DND-41 (cell line): ENCODE data around the gene SH3RF3.

Experiments used
- EZH2 ChIP-seq: IDR thresholded peaks from 3 replicates; pipeline ENCODE4 v1.6.1; 2012; ENCODE audit warnings: borderline replicate concordance, low read depth, mild to moderate bottlenecking, moderate library complexity, low read length, inconsistent platforms; ENCODE audit not compliant: severe bottlenecking
- TF ChIP-seq, protein P1 (sequence below): IDR thresholded peaks from 2 replicates; pipeline ENCODE4 v1.5.1; 2012; ENCODE audit warnings: borderline replicate concordance, low read length, moderate library complexity, mild to moderate bottlenecking; ENCODE audit not compliant: poor library complexity, severe bottlenecking; ENCODE audit errors: extremely low read depth

DNA sequence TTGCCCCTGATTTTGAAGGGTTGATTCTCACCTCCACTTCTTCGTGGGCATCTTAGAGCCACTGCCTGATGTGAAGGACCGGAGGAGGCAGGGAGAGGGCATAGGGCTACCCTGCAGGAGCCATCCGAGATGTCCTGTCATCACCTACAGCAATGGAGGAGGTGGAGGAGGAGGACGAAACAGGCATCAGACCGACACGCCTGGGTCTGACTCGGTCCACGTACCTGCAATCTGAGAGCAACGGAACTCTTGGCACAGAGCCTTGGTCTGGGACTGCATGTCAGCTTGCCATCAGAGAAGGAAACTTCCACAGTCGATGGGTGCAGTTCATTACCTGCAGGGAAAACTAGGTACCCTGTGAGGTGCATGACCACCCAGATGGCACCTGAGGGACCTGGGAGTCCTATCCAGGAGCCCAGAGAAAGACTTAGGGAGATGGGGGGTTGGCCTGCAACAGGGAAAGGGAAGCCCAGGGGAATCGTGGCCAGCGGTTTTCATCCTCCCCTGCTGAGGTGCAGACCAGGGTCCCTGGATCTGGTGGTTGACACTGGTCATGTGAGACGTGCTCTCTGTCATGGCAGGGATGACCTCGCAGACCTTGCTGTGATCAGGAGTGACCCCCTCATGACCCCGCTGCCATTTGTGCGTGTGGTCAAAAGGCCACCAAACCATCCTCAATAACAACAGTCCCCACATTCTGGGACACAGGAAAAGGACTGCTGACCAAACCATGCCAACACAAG is 293.9 kb downstream of the SH3RF3 start:
- TF ChIP-seq, protein P1, sequence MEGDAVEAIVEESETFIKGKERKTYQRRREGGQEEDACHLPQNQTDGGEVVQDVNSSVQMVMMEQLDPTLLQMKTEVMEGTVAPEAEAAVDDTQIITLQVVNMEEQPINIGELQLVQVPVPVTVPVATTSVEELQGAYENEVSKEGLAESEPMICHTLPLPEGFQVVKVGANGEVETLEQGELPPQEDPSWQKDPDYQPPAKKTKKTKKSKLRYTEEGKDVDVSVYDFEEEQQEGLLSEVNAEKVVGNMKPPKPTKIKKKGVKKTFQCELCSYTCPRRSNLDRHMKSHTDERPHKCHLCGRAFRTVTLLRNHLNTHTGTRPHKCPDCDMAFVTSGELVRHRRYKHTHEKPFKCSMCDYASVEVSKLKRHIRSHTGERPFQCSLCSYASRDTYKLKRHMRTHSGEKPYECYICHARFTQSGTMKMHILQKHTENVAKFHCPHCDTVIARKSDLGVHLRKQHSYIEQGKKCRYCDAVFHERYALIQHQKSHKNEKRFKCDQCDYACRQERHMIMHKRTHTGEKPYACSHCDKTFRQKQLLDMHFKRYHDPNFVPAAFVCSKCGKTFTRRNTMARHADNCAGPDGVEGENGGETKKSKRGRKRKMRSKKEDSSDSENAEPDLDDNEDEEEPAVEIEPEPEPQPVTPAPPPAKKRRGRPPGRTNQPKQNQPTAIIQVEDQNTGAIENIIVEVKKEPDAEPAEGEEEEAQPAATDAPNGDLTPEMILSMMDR = no peak
- no peak for TF ChIP-seq EZH2
